ENCODE data around the gene PAPPA2. TPM values are rescaled to one million over a fixed set of nuclear protein-coding genes. Genes with fewer than 3 reads are reported as not detected.

The PAPPA2 gene
- total and polyA plus RNA-seq, 2 of the 8 experiments (the other 6 are each of a cell fraction or from before 2014, with no cell fraction given): 0.08 to 0.88 TPM

GRCh38 chr1:176745945-176746344, 283.0 kb downstream of the PAPPA2 start:
- no peak for DNase-seq (ENCODE audit: low read depth in 1 of 2, low spot score in 2 of 2)
- Histone ChIP-seq H4K91ac (replicated peaks; ENCODE audit: insufficient read length, low read length) (no peak overlapping the region), H2BK20ac (ENCODE audit: low read length) (no peak overlapping the region), H2BK12ac (ENCODE audit: low read depth, low read length) (no peak overlapping the region), H3K56ac (replicated peaks; ENCODE audit: insufficient read length, low read depth, low read length) (no peak overlapping the region), H3K23ac (ENCODE audit: insufficient read length) (no peak overlapping the region), H3K79me2 (ENCODE audit: control insufficient read depth in 1 of 2, insufficient read depth in 2 of 2, low read length in 2 of 2) (no peaks in the 10 kb centered on the region), H2AFZ (ENCODE audit: low read length) (no peak overlapping the region), H3K14ac (ENCODE audit: insufficient read length) (no peak overlapping the region), H3K4me1 (replicated peaks in 1 of 4; ENCODE audit: control insufficient read depth in 3 of 4, insufficient read depth in 4 of 4, low read length in 3 of 4) (peaks cover 0 to 3% (median 0%) of the 10 kb centered on the region in 4 experiments; a peak in 1 of 7 replicates), H3K9me3 (ENCODE audit: insufficient read depth in 2 of 2, low read depth in 1 of 2, low read length in 1 of 2) (no peaks in the 10 kb centered on the region), H3K36me3 (ENCODE audit: control insufficient read depth in 2 of 4, insufficient read depth in 4 of 4, low read length in 3 of 4) (no peaks in the 10 kb centered on the region), H2BK15ac (ENCODE audit: low read length) (no peak overlapping the region), H3K23me2 (ENCODE audit: low read depth, low read length) (no peaks in the 10 kb centered on the region), H2BK5ac (ENCODE audit: low read depth, low read length) (no peak overlapping the region), H3K4me3 (ENCODE audit: extremely low read depth in 1 of 4, insufficient read depth in 2 of 4, low read depth in 3 of 4, low read length in 4 of 4) (no peak overlapping the region), H3K79me1 (ENCODE audit: low read depth, low read length) (no peaks in the 10 kb centered on the region), H2AK5ac (ENCODE audit: low read depth, low read length) (no peak overlapping the region), H4K20me1 (replicated peaks in 1 of 2; ENCODE audit: control insufficient read depth in 1 of 2, insufficient read depth in 2 of 2, low read length in 2 of 2) (no peaks in the 10 kb centered on the region), H3K18ac (ENCODE audit: extremely low read depth, low read length) (no peak overlapping the region), H3K27me3 (replicated peaks in 1 of 4; ENCODE audit: control insufficient read depth in 3 of 4, extremely low read depth in 1 of 4, insufficient read depth in 3 of 4, low read length in 3 of 4) (no peaks in the 10 kb centered on the region), H3K9ac (replicated peaks in 1 of 4; ENCODE audit: extremely low read depth in 1 of 4, low read depth in 3 of 4, low read length in 3 of 4) (no peak overlapping the region), H3K27ac (ENCODE audit: low read depth, low read length) (no peak overlapping the region), H4K8ac (ENCODE audit: extremely low read depth, insufficient read depth, low read length) (no peak overlapping the region), H2BK120ac (replicated peaks; ENCODE audit: low read depth, low read length) (no peak overlapping the region), H4K5ac (ENCODE audit: insufficient read length, low read depth, low read length) (no peak overlapping the region), H3K4me2 (ENCODE audit: insufficient read depth in 1 of 2, low read depth in 2 of 2, low read length in 2 of 2) (no peak overlapping the region), H3K4ac (replicated peaks; ENCODE audit: insufficient read length, low read depth, low read length) (no peak overlapping the region)
- WGBS, 2 experiments (ENCODE audit: extremely low coverage in 1 of 2, insufficient coverage in 1 of 2, insufficient read length in 1 of 2, insufficient replicate concordance in 2 of 2, low coverage in 1 of 2, low lambda C conversion rate in 2 of 2, missing lambda C conversion rate in 1 of 2): 91% methylated on average over 1 of the region's 1 CpG; no CpG with 5 or more reads in 1 of the 2 experiments
- POLR2A ChIA-PET (ENCODE audit: partially characterized antibody): no interaction called here
- CTCF ChIA-PET (ENCODE audit: partially characterized antibody): interaction anchor here (0.6 to 3.0 kb wide), 21 partner anchors 8 to 1601 kb away, joined by 3 to 23 read pairs (median 4); no protein-coding TSS in a partner anchor
- FAIRE-seq: no peak
- TF ChIP-seq RBBP5 (IDR thresholded peaks at IDR 0.05; ENCODE audit: borderline replicate concordance, low read depth, low read length): no peak
- peak; percentile 61 for TF ChIP-seq RAD21 (IDR thresholded peaks at IDR 0.05 in 1 of 2, conservative IDR thresholded peaks at IDR 0.05 in 1 of 2; ENCODE audit: low read depth in 2 of 2, low read length in 2 of 2)
- no peak for TF ChIP-seq SIRT6 (IDR thresholded peaks at IDR 0.05; ENCODE audit: low read length)
- TF ChIP-seq ATF3 (IDR thresholded peaks at IDR 0.05; ENCODE audit: insufficient read depth, low read depth, low read length): no peak
- no peak for TF ChIP-seq GABPA (IDR thresholded peaks at IDR 0.05; ENCODE audit: borderline replicate concordance, insufficient read depth, low read length)
- TF ChIP-seq TAF1 (IDR thresholded peaks at IDR 0.05; ENCODE audit: low read depth, low read length): no peak
- TF ChIP-seq CHD2 (IDR thresholded peaks at IDR 0.05; ENCODE audit: low read length): no peak
- TF ChIP-seq KDM5A (IDR thresholded peaks at IDR 0.05; ENCODE audit: low read length): no peak
- no peak for TF ChIP-seq SP2 (IDR thresholded peaks at IDR 0.05; ENCODE audit: low read length)
- TF ChIP-seq JUN (IDR thresholded peaks at IDR 0.05; ENCODE audit: low read depth, low read length): no peak
- TF ChIP-seq RXRA (IDR thresholded peaks at IDR 0.05; ENCODE audit: insufficient read depth, low read depth, low read length): no peak
